GM18870 (cell line): ENCODE measurements around the gene PPP1R26.

Experiments
- ATAC-seq: cut with Tn5 transposase; IDR thresholded peaks from one replicate; pipeline ENCODE4 v1.9.1; 2021; ENCODE audit warnings: moderate library complexity; ENCODE audit not compliant: unreplicated experiment

The PPP1R26 gene

GRCh38 chr9:135487281-135488012 is 7.9 kb downstream of the PPP1R26 start:
- no peak for ATAC-seq

GRCh38 chr9:135488013-135488330 is 8.4 kb downstream of the PPP1R26 start:
- ATAC-seq = no peak

- no peak for ATAC-seq
These were observed 8.9 kb downstream of the PPP1R26 start for GRCh38 chr9:135488527-135488926.

- ATAC-seq = no peak
These were observed 9.8 kb downstream of the PPP1R26 start for GRCh38 chr9:135489188-135489906.

- ATAC-seq = no peak
These were observed 10.7 kb downstream of the PPP1R26 start for GRCh38 chr9:135490166-135490870.

GRCh38 chr9:135490980-135491464 is 11.4 kb downstream of the PPP1R26 start:
- no peak for ATAC-seq

- ATAC-seq = no peak
These were observed 12.2 kb downstream of the PPP1R26 start for GRCh38 chr9:135491764-135492163.

DNA sequence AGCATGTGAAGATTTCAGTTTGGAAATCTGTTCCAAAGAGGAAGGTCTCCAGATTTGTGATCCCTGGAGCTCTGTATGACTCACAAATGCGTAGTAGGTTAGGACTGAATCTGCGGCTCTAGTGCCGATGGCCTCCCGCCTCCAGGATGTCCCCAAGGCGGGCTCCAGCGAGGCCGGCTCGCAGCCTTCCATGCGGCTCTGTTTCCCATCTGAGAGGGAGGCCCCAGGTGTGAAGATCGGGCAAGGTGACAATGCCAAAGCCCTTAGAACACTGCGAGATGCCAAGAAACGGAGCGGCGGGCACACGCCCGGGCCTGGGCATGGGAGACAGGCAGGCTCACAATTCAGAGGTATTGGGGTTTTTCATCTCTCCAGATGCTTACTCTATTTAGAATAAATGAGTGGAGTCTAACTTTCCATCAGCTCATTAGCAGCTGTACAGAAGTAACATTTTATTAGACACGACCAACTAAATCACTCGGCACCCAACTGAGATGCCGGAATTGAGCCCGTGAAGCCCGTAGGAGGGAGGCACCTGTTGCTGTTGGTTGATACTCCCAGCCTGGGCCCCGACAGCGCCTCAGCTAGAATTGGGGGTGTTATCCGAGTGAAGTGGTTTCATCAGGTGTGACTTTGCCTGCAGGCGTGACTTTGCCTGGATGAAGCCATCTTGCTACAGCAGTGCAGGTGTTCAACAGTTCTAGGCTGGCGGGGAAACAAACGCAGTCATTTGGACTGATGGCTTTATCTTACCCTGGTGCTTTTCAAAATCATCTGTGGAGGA is 13.5 kb downstream of the PPP1R26 start:
- no peak for ATAC-seq

DNA sequence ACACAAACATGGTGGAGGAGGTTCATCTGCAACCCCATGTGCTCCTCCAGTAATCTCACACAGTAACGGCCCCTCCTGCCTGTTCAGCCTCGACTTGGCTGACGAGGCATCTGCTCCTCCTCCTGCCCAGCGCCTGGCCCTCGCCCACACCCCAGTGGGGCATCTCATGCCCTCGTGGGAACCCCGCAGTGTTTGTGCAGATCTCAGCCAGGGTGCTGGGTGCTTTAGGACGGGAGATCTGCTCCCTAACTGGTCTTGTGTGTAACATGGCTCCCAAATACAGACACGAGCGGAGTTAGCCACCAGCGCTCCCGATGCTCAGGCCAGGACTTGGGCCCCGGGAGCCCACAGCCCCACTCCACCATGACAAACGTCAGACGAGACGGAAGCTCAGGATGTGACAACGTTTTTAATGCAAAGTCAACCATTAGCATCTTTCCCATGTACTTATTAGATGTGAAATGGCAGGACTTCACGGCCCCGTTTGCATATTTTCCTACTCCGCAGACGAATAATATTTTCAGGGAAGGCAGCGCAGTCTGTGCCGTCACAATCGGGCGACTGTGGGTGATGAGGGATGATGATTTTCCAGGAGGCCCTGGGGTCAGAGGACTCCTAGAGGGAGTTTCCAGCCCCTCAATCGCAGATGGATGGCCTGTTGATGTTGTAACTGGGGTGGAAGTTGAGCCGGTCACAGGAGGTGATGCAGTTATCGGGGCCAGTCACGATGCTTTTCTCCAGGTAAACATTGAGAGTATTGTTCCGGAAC is 15.4 kb downstream of the PPP1R26 start:
- no peak for ATAC-seq

DNA sequence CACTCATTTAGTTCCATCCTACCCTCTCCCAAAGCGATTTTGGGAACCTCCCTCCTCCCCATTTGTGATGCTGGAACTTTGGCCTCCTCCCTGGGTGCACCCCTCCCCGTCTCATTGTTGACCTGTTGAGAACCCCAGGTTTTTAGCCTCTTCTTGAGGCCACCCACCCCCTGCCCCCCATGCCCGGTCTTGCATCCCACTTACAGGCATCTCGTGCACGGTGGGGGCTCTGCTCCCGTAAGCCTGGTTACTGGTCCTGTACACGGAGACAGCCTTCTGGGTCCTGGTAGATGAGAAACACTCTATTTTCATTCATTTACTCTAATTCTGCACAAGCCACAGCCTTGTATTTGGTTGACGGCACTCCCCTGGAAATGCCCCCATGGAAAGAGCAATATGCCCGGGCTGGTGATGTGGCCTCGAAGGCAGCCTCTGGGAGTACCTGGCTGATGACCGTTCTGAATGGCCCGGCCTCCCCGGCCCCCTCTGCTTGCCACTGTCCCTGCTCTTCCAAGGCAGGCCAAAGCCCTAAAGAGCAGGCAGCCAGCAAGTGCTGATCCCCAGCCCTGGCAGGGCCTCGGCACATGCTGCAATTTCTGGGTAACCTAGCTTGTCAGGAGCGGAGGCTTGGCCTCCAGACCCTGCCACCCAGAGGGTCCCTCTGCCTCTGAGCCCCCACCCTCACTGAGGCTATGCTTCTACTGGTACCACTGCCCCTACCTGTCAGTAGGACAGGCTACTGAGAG is 19.0 kb downstream of the PPP1R26 start:
- ATAC-seq = no peak

- ATAC-seq = no peak
These were observed 19.9 kb downstream of the PPP1R26 start for GRCh38 chr9:135499326-135500070.

GRCh38 chr9:135500071-135500524 is 20.5 kb downstream of the PPP1R26 start:
- ATAC-seq = no peak

- ATAC-seq = no peak
These were observed 21.1 kb downstream of the PPP1R26 start, which contains the start of gene MRPS2 for GRCh38 chr9:135500525-135501260. Gene MRPS2 (plus strand): TSS chr9:135500682. CDS start chr9:135500711, 29 bp downstream.

GRCh38 chr9:135501261-135502167 is 21.9 kb downstream of the PPP1R26 start:
- ATAC-seq = no peak

DNA sequence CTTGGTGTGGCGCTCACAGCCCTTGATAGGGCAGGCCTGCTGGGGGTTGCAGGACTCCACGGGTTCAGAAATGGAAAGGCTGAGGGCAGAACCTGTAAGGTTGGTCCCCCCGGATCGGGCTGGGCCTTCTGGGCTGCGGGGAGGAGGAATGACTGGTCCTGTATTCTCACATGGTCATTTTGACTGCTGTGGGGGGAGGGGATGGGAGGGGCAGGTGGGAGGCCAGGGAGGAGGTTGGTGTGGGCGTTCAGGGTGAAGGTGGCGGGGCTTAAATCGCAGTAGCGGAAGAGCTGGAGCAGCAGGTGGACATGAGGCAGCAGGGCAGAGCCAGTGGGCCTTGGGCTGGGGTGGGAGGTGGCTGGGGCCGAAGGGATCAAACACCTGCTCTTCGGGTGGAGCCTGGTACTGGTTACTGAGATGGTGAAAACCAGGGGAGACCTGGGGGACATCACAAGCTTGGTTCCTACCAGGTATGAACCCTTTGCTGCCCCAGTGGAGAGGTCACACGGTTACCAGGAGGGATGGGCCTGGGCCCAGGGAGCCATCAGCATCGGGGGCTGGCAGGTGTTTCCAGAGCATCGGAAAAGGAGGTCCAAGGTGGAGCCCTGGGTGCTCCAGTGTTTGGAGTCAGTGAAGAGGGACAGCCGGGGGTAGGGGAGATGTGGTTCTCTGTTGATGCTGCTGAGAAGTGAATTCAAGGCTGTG is 22.7 kb downstream of the PPP1R26 start:
- ATAC-seq = no peak

DNA sequence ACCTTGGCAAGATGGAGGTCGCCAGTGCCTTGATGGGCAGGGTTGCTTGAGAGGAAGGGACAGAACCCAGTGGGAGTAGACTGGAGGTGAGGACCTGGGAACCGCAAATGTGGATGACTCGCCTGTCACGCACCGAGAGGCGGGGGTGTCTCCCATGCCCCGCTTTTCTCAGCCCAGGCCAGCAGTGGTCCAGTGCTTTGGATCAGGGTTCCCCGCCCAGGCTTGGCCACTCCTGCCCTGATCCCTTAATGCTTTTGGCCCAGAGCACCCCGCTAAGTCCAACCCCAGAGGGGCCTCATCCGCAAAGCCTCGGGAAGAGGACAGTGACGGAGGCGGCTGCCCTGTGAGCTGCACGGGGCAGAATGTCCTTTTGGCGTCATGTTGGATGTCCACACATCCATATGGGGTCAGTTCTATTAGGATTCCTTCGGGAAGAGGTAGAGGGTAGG is 23.3 kb downstream of the PPP1R26 start:
- no peak for ATAC-seq
